HepG2 (cell line): ENCODE results near the gene CCDC201. TPM values are rescaled to one million over a fixed set of nuclear protein-coding genes. Genes with fewer than 3 reads are reported as not detected.
A peak's percentile ranks its signal among the peaks of the same experiment; 100 is the strongest.

ENCODE experiments used
- ARHGAP35 ChIP-seq: sonication (generic); formaldehyde crosslinking; IDR thresholded peaks from 2 replicates; pipeline ENCODE4 v1.9.0; 2022; ENCODE audit warnings: mild to moderate bottlenecking, inconsistent platforms, moderate library complexity, missing genetic modification reagents, borderline replicate concordance
- ARID2 ChIP-seq: sonication (generic); formaldehyde crosslinking; IDR thresholded peaks from 2 replicates; pipeline ENCODE4 v1.8.1; 2022; ENCODE audit warnings: mild to moderate bottlenecking, missing genetic modification reagents, borderline replicate concordance
- CBFB ChIP-seq: sonication (generic); formaldehyde crosslinking; IDR thresholded peaks from 2 replicates; pipeline ENCODE4 v1.4.0; 2020; ENCODE audit warnings: missing genetic modification reagents
- CENPT ChIP-seq: sonication (generic); formaldehyde crosslinking; IDR thresholded peaks from 2 replicates; pipeline ENCODE4 v1.8.0; 2022; ENCODE audit warnings: low read depth, mild to moderate bottlenecking, moderate library complexity, missing genetic modification reagents
- EHMT2 ChIP-seq: fragments of 200-600 bp; sonication (generic); IDR thresholded peaks from 2 replicates; pipeline ENCODE4 v1.7.0; 2017; ENCODE audit warnings: antibody characterized with exemption, low read depth, low read length, borderline replicate concordance
- ELF1 ChIP-seq: sonication (generic); formaldehyde crosslinking; IDR thresholded peaks from 2 replicates; pipeline ENCODE4 v1.4.0; 2020; ENCODE audit warnings: missing genetic modification reagents
- ETV6 ChIP-seq: sonication (generic); formaldehyde crosslinking; conservative IDR thresholded peaks from 2 replicates; pipeline ENCODE4 v1.4.0; 2020; ENCODE audit warnings: missing genetic modification reagents
- GZF1 ChIP-seq: sonication (generic); formaldehyde crosslinking; IDR thresholded peaks from 2 replicates; pipeline ENCODE4 v1.5.1; 2020; ENCODE audit warnings: mild to moderate bottlenecking, missing genetic modification reagents
- KLF11 ChIP-seq: IDR thresholded peaks from 2 replicates; pipeline ENCODE4 v1.6.1; 2016; ENCODE audit warnings: missing compliant biosample characterization
- MAFG ChIP-seq: sonication (generic); formaldehyde crosslinking; IDR thresholded peaks from 2 replicates; pipeline ENCODE4 v1.5.1; 2020; ENCODE audit warnings: mild to moderate bottlenecking, missing genetic modification reagents
- REPIN1 ChIP-seq: sonication (generic); formaldehyde crosslinking; IDR thresholded peaks from 2 replicates; pipeline ENCODE4 v1.8.0; 2022; ENCODE audit warnings: missing genetic modification reagents, low read depth, mild to moderate bottlenecking, borderline replicate concordance
- SOX13 ChIP-seq, 3 experiments: fragments of 450-650 bp in 1 of 3; sonication (generic) in 1 of 3; formaldehyde crosslinking in 1 of 3; IDR thresholded peaks in 2 of 3; conservative IDR thresholded peaks in 1 of 3; 2 replicates each; pipeline versions ENCODE4 v1.5.0 to v1.6.1; 2016 to 2020; ENCODE audit warnings: antibody characterized with exemption in 1 of 3, mild to moderate bottlenecking in 1 of 3, missing compliant biosample characterization in 1 of 3, missing genetic modification reagents in 1 of 3, moderate library complexity in 1 of 3
- SP1 ChIP-seq, 2 experiments: fragments of 450-650 bp in 1 of 2; sonication (generic) in 1 of 2; formaldehyde crosslinking in 1 of 2; IDR thresholded peaks; 2 replicates each; pipeline versions ENCODE4 v1.4.0 to v1.6.1; 2016 to 2020; ENCODE audit warnings: missing genetic modification reagents in 1 of 2
- SP4 ChIP-seq: sonication (generic); formaldehyde crosslinking; IDR thresholded peaks from 2 replicates; pipeline ENCODE4 v1.8.1; 2023; ENCODE audit warnings: mild to moderate bottlenecking, missing genetic modification reagents
- SP5 ChIP-seq: IDR thresholded peaks from 2 replicates; pipeline ENCODE4 v1.6.1; 2016; ENCODE audit warnings: low read depth, borderline replicate concordance
- TARDBP ChIP-seq: sonication (generic); formaldehyde crosslinking; IDR thresholded peaks from 2 replicates; pipeline ENCODE4 v1.8.0; 2022; ENCODE audit warnings: mild to moderate bottlenecking, missing genetic modification reagents
- ZFP90 ChIP-seq: sonication (generic); formaldehyde crosslinking; IDR thresholded peaks from 2 replicates; pipeline ENCODE4 v1.8.0; 2022; ENCODE audit warnings: missing genetic modification reagents, mild to moderate bottlenecking, inconsistent platforms, borderline replicate concordance
- ZNF577 ChIP-seq: sonication (generic); formaldehyde crosslinking; IDR thresholded peaks from 2 replicates; pipeline ENCODE4 v1.4.0; 2020; ENCODE audit warnings: mild to moderate bottlenecking, low read depth, missing genetic modification reagents, borderline replicate concordance
- ZNF782 ChIP-seq: sonication (generic); formaldehyde crosslinking; IDR thresholded peaks from 2 replicates; pipeline ENCODE4 v1.4.0; 2020; ENCODE audit warnings: missing genetic modification reagents, mild to moderate bottlenecking, borderline replicate concordance
- polyA plus RNA-seq, 8 experiments: library from polyadenylated mRNA; depleted of rRNA in 3 of 8; stranded (reverse) in 7 of 8; unstranded in 1 of 8; fragments of >200 nt; fragmentation: Illumina TruSeq in 4 of 8; extraction: Trizol in 4 of 8; gene quantifications; 2 replicates each; pipeline versions ENCODE4 v1.2.1 to v1.2.3, GENCODE V29; 2011 to 2016; ENCODE audit warnings: low read depth in 4 of 8, missing spikeins in 1 of 8, mixed read lengths in 1 of 8; ENCODE audit not compliant: insufficient read depth in 1 of 8
- total RNA-seq, 5 experiments: library from RNA; depleted of rRNA; stranded (reverse); fragments of >200 nt; fragmentation: Illumina TruSeq; extraction: Trizol; gene quantifications; 2 replicates each; pipeline ENCODE4 v1.2.3, GENCODE V29; 2016; ENCODE audit warnings: low read depth in 1 of 5
- TF ChIP-seq, protein P1 (sequence below): sonication (generic); formaldehyde crosslinking; IDR thresholded peaks from 2 replicates; pipeline ENCODE4 v1.5.0; 2020; ENCODE audit warnings: missing genetic modification reagents
- TF ChIP-seq, protein P2 (sequence below): sonication (generic); formaldehyde crosslinking; IDR thresholded peaks from 2 replicates; pipeline ENCODE4 v1.5.0; 2020; ENCODE audit warnings: missing genetic modification reagents, mild to moderate bottlenecking, borderline replicate concordance
- TF ChIP-seq, protein P3 (sequence below): sonication (generic); formaldehyde crosslinking; IDR thresholded peaks from 2 replicates; pipeline ENCODE4 v1.4.0; 2020; ENCODE audit warnings: missing genetic modification reagents
- TF ChIP-seq, protein P4 (sequence below): sonication (generic); formaldehyde crosslinking; IDR thresholded peaks from 2 replicates; pipeline ENCODE4 v1.8.0; 2022; ENCODE audit warnings: low read depth, missing genetic modification reagents

The CCDC201 gene
- total and polyA plus RNA-seq, 2 of the 13 experiments (the other 11 are each of a cell fraction or from before 2014, with no cell fraction given): 0.92 TPM; not detected in 1

DNA sequence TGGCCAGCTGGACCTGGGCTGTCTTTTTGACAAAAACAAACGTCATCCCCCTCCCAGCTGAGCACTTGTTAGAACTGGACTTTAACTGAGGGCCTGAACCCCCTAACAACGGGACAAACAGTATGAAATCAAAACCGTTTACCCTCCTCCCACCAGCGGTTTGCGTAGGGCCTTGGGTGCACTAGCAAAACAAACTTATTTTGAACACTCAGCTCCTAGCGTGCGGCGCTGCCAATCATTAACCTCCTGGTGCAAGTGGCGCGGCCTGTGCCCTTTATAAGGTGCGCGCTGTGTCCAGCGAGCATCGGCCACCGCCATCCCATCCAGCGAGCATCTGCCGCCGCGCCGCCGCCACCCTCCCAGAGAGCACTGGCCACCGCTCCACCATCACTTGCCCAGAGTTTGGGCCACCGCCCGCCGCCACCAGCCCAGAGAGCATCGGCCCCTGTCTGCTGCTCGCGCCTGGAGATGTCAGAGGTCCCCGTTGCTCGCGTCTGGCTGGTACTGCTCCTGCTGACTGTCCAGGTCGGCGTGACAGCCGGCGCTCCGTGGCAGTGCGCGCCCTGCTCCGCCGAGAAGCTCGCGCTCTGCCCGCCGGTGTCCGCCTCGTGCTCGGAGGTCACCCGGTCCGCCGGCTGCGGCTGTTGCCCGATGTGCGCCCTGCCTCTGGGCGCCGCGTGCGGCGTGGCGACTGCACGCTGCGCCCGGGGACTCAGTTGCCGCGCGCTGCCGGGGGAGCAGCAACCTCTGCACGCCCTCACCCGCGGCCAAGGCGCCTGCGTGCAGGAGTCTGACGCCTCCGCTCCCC lies 15.5 kb upstream of the CCDC201 start, which contains the start of gene IGFBP1 (continued):
- TF ChIP-seq ETV6 (CRISPR knock-in tag): no peak
- TF ChIP-seq MAFG: no peak
- TF ChIP-seq ARID2 (CRISPR knock-in tag): peak; percentile 17; the same call in 1 of the 2 replicates
- no peak for TF ChIP-seq ZNF577
- TF ChIP-seq ARHGAP35 (CRISPR knock-in tag): peak; percentile 93; the same call in 1 of the 2 replicates
- TF ChIP-seq, protein P1, sequence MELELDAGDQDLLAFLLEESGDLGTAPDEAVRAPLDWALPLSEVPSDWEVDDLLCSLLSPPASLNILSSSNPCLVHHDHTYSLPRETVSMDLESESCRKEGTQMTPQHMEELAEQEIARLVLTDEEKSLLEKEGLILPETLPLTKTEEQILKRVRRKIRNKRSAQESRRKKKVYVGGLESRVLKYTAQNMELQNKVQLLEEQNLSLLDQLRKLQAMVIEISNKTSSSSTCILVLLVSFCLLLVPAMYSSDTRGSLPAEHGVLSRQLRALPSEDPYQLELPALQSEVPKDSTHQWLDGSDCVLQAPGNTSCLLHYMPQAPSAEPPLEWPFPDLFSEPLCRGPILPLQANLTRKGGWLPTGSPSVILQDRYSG (CRISPR knock-in tag): peak; percentile 44; the same call in 1 of the 2 replicates
- TF ChIP-seq CENPT (CRISPR knock-in tag): peak; percentile 97
- TF ChIP-seq SP4 (CRISPR knock-in tag): peak; percentile 83
- peak; percentile 96 for TF ChIP-seq ZFP90 (CRISPR knock-in tag)
- no peak for TF ChIP-seq SP1 (IDR thresholded peaks at IDR 0.05)
- TF ChIP-seq SP1 (CRISPR knock-in tag; IDR thresholded peaks at IDR 0.05): peak; percentile 24; the same call in 1 of the 2 replicates
- peak; percentile 84 for TF ChIP-seq SP5 (CRISPR knock-in tag)
- 0 out of 2 replicates have a peak, but pooled peaks have one; percentile 39 for TF ChIP-seq KLF11 (CRISPR knock-in tag)
- peak; percentile 49; the same call in 1 of the 2 replicates for TF ChIP-seq GZF1 (CRISPR knock-in tag)
- TF ChIP-seq TARDBP: peak; percentile 68; the same call in 1 of the 2 replicates
- TF ChIP-seq, protein P2, sequence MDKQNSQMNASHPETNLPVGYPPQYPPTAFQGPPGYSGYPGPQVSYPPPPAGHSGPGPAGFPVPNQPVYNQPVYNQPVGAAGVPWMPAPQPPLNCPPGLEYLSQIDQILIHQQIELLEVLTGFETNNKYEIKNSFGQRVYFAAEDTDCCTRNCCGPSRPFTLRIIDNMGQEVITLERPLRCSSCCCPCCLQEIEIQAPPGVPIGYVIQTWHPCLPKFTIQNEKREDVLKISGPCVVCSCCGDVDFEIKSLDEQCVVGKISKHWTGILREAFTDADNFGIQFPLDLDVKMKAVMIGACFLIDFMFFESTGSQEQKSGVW: peak; percentile 52; the same call in 1 of the 2 replicates
- TF ChIP-seq, protein P3, sequence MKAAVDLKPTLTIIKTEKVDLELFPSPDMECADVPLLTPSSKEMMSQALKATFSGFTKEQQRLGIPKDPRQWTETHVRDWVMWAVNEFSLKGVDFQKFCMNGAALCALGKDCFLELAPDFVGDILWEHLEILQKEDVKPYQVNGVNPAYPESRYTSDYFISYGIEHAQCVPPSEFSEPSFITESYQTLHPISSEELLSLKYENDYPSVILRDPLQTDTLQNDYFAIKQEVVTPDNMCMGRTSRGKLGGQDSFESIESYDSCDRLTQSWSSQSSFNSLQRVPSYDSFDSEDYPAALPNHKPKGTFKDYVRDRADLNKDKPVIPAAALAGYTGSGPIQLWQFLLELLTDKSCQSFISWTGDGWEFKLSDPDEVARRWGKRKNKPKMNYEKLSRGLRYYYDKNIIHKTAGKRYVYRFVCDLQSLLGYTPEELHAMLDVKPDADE (CRISPR knock-in tag): 0 out of 2 replicates have a peak, but pooled peaks have one; percentile 23
- TF ChIP-seq ZNF782: peak; percentile 98
- peak; percentile 25; the same call in 1 of the 2 replicates for TF ChIP-seq ELF1 (CRISPR knock-in tag)
- TF ChIP-seq CBFB (CRISPR knock-in tag): peak; percentile 15; the same call in 1 of the 2 replicates
- no peak for TF ChIP-seq EHMT2
- TF ChIP-seq, protein P4, sequence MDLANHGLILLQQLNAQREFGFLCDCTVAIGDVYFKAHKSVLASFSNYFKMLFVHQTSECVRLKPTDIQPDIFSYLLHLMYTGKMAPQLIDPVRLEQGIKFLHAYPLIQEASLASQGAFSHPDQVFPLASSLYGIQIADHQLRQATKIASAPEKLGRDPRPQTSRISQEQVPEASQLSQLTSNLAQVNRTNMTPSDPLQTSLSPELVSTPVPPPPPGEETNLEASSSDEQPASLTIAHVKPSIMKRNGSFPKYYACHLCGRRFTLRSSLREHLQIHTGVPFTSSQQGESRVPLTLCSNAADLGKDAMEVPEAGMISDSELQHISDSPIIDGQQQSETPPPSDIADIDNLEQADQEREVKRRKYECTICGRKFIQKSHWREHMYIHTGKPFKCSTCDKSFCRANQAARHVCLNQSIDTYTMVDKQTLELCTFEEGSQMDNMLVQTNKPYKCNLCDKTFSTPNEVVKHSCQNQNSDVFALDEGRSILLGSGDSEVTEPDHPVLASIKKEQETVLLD (CRISPR knock-in tag): peak; percentile 77; the same call in 1 of the 2 replicates
- TF ChIP-seq SOX13 (IDR thresholded peaks at IDR 0.05): no peak
- TF ChIP-seq SOX13 (CRISPR knock-in tag; conservative IDR thresholded peaks at IDR 0.05 in 1 of 2, IDR thresholded peaks at IDR 0.05 in 1 of 2): peak in 1 of 2 experiments; percentile 83; a peak in 2 of 4 replicates
- peak; percentile 30; the same call in 1 of the 2 replicates for TF ChIP-seq REPIN1
